SK-MEL-5 (cell line): Measurements from ENCODE around the gene MICALL2. TPM values are rescaled to one million over a fixed set of nuclear protein-coding genes. Genes with fewer than 3 reads are reported as not detected.
A peak's percentile ranks its signal among the peaks of the same experiment; 100 is the strongest.
"Not testable (repeated sequence)": the region's sequence is repeated elsewhere in the genome, so short reads cannot be mapped to it uniquely, and the experiment has no call there.

Source experiments
- DNase-seq: peaks from one replicate; pipeline ENCODE4 v3.0.0-alpha.2; 2016; ENCODE audit warnings: low read depth, low spot score
- in situ Hi-C: cut with HindIII; loops from 2 replicates; pipeline ENCODE4 v1.10.0; 2016; ENCODE audit warnings: low sequenced_read_pairs, high pct_unique_total_duplicates, low pct_unique_long_range_greater_than_20kb
- total RNA-seq: library from RNA; depleted of rRNA; stranded (reverse); fragments of >200 nt; shearing (Covaris generic); gene quantifications from 2 replicates; pipeline ENCODE4 v1.2.3, GENCODE V29; 2014

MICALL2 gene
- total RNA-seq, 1 experiment from 2014 or later = 1.2 TPM

- DNase-seq, in situ Hi-C loops: not testable (repeated sequence)
Measured at GRCh38 chr7:1443587-1444200, 15.6 kb downstream of the MICALL2 start.

- in situ Hi-C loops = no loop called here
- no peak for DNase-seq
Measured at GRCh38 chr7:1442355-1443124, 16.7 kb downstream of the MICALL2 start.

- in situ Hi-C loops = no loop called here
- DNase-seq = no peak
Measured at GRCh38 chr7:1441615-1442354, 17.5 kb downstream of the MICALL2 start.

GRCh38 chr7:1440620-1441019, 18.6 kb downstream of the MICALL2 start:
- DNase-seq = no peak
- in situ Hi-C loops = no loop called here

- in situ Hi-C loops = no loop called here
- DNase-seq = no peak
Measured at GRCh38 chr7:1439373-1440363, 19.6 kb downstream of the MICALL2 start.

- DNase-seq = no peak
- in situ Hi-C loops = no loop called here
Measured at GRCh38 chr7:1438821-1439220, 20.4 kb downstream of the MICALL2 start.

- in situ Hi-C loops = no loop called here
- no peak for DNase-seq
Measured at GRCh38 chr7:1438208-1438607, 21.1 kb downstream of the MICALL2 start.

- no peak for DNase-seq
- in situ Hi-C loops = no loop called here
Measured at GRCh38 chr7:1437155-1437880, 22.0 kb downstream of the MICALL2 start.

- no peak for DNase-seq
- in situ Hi-C loops = no loop called here
Measured at GRCh38 chr7:1436608-1437007, 22.7 kb downstream of the MICALL2 start.

GRCh38 chr7:1434891-1435670, 24.2 kb downstream of the MICALL2 start:
- in situ Hi-C loops = no loop called here
- DNase-seq = no peak

GRCh38 chr7:1434165-1434718, 25.0 kb downstream of the MICALL2 start:
- DNase-seq = no peak
- in situ Hi-C loops = no loop called here

GRCh38 chr7:1433128-1433920, 25.9 kb downstream of the MICALL2 start:
- DNase-seq = no peak
- in situ Hi-C loops = no loop called here

- DNase-seq = peak; percentile 75
- in situ Hi-C loops = no loop called here
Measured at GRCh38 chr7:1432411-1433082, 26.7 kb downstream of the MICALL2 start.

GRCh38 chr7:1431634-1432380, 27.5 kb downstream of the MICALL2 start:
- in situ Hi-C loops = no loop called here
- no peak for DNase-seq
